PC-3 (cell line): ENCODE data around the gene SAPCD1.

ENCODE experiments used
- EZH2 ChIP-seq: fragments of 300-600 bp; sonication (generic); IDR thresholded peaks from one replicate; pipeline ENCODE4 v1.6.1; 2017; ENCODE audit warnings: antibody characterized with exemption, mild to moderate bottlenecking, low read length; ENCODE audit not compliant: unreplicated experiment
- TF ChIP-seq, protein P1 (sequence below): fragments of 300-600 bp; sonication (generic); conservative IDR thresholded peaks from 2 replicates; pipeline ENCODE4 v1.5.1; 2017; ENCODE audit warnings: antibody characterized with exemption, low read depth, mild to moderate bottlenecking, low read length

DNA sequence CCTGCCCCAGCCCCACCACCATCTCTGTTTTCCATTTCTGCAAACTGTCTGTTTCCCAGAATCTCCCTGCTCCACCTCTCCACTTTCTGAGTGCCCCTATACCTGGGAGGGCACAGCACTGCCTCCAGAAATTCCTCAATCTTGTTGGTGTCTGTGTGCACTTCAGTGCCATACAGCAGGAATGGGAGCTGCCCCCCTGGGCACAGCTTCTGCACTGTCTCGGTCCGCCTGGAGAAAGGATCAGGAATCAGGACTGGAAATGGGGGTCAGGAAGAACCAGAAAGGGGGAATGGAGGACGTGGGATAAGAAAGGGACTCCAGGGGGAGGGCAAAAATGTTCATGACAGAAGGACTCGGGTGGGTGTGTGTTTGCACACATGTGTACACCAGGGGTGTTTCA lies 28.7 kb upstream of the SAPCD1 start:
- TF ChIP-seq, protein P1, sequence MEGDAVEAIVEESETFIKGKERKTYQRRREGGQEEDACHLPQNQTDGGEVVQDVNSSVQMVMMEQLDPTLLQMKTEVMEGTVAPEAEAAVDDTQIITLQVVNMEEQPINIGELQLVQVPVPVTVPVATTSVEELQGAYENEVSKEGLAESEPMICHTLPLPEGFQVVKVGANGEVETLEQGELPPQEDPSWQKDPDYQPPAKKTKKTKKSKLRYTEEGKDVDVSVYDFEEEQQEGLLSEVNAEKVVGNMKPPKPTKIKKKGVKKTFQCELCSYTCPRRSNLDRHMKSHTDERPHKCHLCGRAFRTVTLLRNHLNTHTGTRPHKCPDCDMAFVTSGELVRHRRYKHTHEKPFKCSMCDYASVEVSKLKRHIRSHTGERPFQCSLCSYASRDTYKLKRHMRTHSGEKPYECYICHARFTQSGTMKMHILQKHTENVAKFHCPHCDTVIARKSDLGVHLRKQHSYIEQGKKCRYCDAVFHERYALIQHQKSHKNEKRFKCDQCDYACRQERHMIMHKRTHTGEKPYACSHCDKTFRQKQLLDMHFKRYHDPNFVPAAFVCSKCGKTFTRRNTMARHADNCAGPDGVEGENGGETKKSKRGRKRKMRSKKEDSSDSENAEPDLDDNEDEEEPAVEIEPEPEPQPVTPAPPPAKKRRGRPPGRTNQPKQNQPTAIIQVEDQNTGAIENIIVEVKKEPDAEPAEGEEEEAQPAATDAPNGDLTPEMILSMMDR: no peak
- no peak for TF ChIP-seq EZH2
